Right lobe of liver (tissue), 4 donors: ENCODE measurements around the gene VPS36.

ENCODE experiments used
- POLR2A ChIP-seq: fragments of 450-650 bp; IDR thresholded peaks from one replicate; pipeline ENCODE4 v1.6.1; 2017; ENCODE audit warnings: antibody characterized with exemption, mild to moderate bottlenecking
- TF ChIP-seq, protein P1 (sequence below), 4 donors: fragments of 200-600 bp in 3 of 4; fragments of 450-650 bp in 1 of 4; IDR thresholded peaks; one replicate each; pipeline versions ENCODE4 v1.5.1 to v1.8.0; 2016 to 2022; ENCODE audit warnings: antibody characterized with exemption in 4 of 4, mild to moderate bottlenecking in 2 of 4
- donor health status: DM: no; HTN: no; CAD: no.
- donor health status: DM: no; HTN: no; CAD: no.
- donor health status: DM: no; HTN: yes; CAD: no.

DNA sequence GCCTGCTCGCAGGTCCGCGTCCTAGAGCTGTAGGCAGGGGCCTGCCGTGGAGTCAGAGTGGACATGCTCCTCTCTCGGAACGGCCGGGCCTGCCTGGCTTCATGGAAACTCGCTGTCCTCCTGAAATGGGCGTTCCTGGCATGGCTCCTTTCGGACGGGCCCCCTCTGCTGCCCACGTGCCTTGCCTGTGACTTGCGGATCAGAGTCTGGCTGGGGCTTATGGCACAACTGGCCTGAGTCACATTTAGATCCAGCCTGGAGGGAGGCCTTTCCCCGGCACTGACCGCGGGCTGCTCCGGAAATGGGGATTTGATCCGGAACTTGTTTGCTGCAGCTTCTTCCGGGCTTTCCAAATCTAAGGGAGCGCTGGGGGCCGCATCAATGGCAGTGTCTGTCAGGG is 72.5 kb downstream of the VPS36 start:
- no peak for TF ChIP-seq POLR2A
- TF ChIP-seq, protein P1, sequence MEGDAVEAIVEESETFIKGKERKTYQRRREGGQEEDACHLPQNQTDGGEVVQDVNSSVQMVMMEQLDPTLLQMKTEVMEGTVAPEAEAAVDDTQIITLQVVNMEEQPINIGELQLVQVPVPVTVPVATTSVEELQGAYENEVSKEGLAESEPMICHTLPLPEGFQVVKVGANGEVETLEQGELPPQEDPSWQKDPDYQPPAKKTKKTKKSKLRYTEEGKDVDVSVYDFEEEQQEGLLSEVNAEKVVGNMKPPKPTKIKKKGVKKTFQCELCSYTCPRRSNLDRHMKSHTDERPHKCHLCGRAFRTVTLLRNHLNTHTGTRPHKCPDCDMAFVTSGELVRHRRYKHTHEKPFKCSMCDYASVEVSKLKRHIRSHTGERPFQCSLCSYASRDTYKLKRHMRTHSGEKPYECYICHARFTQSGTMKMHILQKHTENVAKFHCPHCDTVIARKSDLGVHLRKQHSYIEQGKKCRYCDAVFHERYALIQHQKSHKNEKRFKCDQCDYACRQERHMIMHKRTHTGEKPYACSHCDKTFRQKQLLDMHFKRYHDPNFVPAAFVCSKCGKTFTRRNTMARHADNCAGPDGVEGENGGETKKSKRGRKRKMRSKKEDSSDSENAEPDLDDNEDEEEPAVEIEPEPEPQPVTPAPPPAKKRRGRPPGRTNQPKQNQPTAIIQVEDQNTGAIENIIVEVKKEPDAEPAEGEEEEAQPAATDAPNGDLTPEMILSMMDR (IDR thresholded peaks at IDR 0.05), result no peak
